Measurements from ENCODE around the gene LTBP2.
A peak's percentile ranks its signal among the peaks of the same experiment; 100 is the strongest.

Gene LTBP2

GRCh38 chr14:74509587-74510222 is 102.3 kb downstream of the LTBP2 start:
- no peak for TF ChIP-seq CTCF (conservative IDR thresholded peaks at IDR 0.05; ENCODE audit: control insufficient read depth, insufficient read depth, low read depth, low read length)

GRCh38 chr14:74508844-74509428 is 103.1 kb downstream of the LTBP2 start:
- no peak overlapping the region for H3K4me3 ChIP-seq (ENCODE audit: control insufficient read depth, low read depth, low read length)
- TF ChIP-seq CTCF (conservative IDR thresholded peaks at IDR 0.05; ENCODE audit: control insufficient read depth, insufficient read depth, low read depth, low read length) = no peak
- DNase-seq (ENCODE audit: low read depth) = no peak

More at GRCh38 chr14:74509587-74510222, 102.3 kb downstream of the LTBP2 start:
- H3K4me3 ChIP-seq (ENCODE audit: control insufficient read depth, low read depth, low read length) = no peak overlapping the region
- DNase-seq (ENCODE audit: low read depth) = no peak

- peak; percentile 25 for TF ChIP-seq CTCF (conservative IDR thresholded peaks at IDR 0.05; ENCODE audit: control insufficient read depth, insufficient read depth, low read depth, low read length)
- no peak for DNase-seq (ENCODE audit: low read depth)
- H3K4me3 ChIP-seq (ENCODE audit: control insufficient read depth, low read depth, low read length) = no peak overlapping the region
These were observed 103.7 kb downstream of the LTBP2 start for GRCh38 chr14:74508292-74508731.

- TF ChIP-seq CTCF (conservative IDR thresholded peaks at IDR 0.05; ENCODE audit: control insufficient read depth, insufficient read depth, low read depth, low read length) = no peak
These were observed 104.2 kb downstream of the LTBP2 start for GRCh38 chr14:74507840-74508239.

GRCh38 chr14:74507085-74507484 is 105.0 kb downstream of the LTBP2 start:
- no peak overlapping the region for H3K4me3 ChIP-seq (ENCODE audit: control insufficient read depth, low read depth, low read length)
- no peak for DNase-seq (ENCODE audit: low read depth)
- no peak for TF ChIP-seq CTCF (conservative IDR thresholded peaks at IDR 0.05; ENCODE audit: control insufficient read depth, insufficient read depth, low read depth, low read length)

More at GRCh38 chr14:74507840-74508239, 104.2 kb downstream of the LTBP2 start:
- no peak overlapping the region for H3K4me3 ChIP-seq (ENCODE audit: control insufficient read depth, low read depth, low read length)
- DNase-seq (ENCODE audit: low read depth) = no peak

GRCh38 chr14:74506411-74506851 is 105.6 kb downstream of the LTBP2 start:
- DNase-seq (ENCODE audit: low read depth) = no peak
- no peak overlapping the region for H3K4me3 ChIP-seq (ENCODE audit: control insufficient read depth, low read depth, low read length)
- TF ChIP-seq CTCF (conservative IDR thresholded peaks at IDR 0.05; ENCODE audit: control insufficient read depth, insufficient read depth, low read depth, low read length) = no peak

Measured in fibroblast of mammary gland (primary cell).